ENCODE measurements around the gene NPR3.
"Not testable (repeated sequence)": the region's sequence is repeated elsewhere in the genome, so short reads cannot be mapped to it uniquely, and the experiment has no call there.

NPR3 gene

DNA sequence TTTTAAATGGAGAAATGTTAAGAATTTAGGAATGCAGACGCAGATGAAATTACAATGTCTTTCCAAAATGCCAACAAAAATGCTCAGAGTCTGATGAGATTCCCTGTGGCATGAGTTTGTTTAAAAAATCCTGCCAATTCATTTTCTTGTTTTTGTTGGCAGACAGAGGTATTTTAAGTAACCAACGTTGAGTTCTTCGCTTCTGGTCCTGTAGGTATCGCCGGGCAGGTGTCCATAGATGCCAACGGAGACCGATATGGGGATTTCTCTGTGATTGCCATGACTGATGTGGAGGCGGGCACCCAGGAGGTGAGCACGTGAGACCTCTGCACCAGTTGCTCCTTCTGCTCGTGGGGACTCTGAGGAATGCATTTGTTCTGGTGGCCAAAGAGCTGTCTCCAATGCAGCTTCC lies 69.4 kb downstream of the NPR3 start:
- Histone ChIP-seq H3K4me3 (ENCODE audit: low read depth, low read length) (no peak overlapping the region), H3K4me1 (ENCODE audit: control insufficient read depth, insufficient read depth, low read length, unreplicated experiment) (peaks cover 34% of the 10 kb centered on the region), H3K36me3 (ENCODE audit: insufficient read depth, low read length) (peaks cover 5% of the 10 kb centered on the region; the same call in 1 of the 2 replicates), H3K79me2 (ENCODE audit: control insufficient read depth, insufficient read depth, low read length, unreplicated experiment) (no peaks in the 10 kb centered on the region), H2AFZ (ENCODE audit: low read length, unreplicated experiment) (no peak overlapping the region), H3K27me3 (ENCODE audit: insufficient read depth, low read length) (no peaks in the 10 kb centered on the region), H3K27ac (ENCODE audit: low read depth, low read length) (peak overlapping the region; percentile 62)

DNA sequence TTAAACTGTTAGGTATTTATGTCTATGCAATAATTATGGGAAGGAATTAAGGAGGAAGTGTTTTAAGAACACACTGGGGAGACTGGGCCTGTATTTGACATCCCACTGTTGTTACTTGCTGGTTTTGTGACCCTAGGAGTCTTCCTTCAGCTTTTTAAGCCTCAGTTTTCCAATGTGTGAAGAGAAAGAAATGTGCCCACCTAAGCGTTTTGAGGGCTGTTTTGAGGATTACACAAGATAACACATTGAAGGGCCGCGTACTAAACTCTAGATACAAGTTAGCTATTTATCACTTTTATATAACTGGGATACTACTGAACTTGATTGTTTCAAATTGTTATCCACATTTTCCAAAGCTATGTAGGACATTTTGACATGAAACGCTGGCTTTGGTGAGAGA lies 72.5 kb downstream of the NPR3 start:
- Histone ChIP-seq H3K4me1 (ENCODE audit: control insufficient read depth, insufficient read depth, low read length, unreplicated experiment) (peaks cover 25% of the 10 kb centered on the region), H3K27ac (ENCODE audit: low read depth, low read length) (no peak overlapping the region), H3K4me3 (ENCODE audit: low read depth, low read length) (no peak overlapping the region), H3K36me3 (ENCODE audit: insufficient read depth, low read length) (0 out of 2 replicates have a peak, but pooled peaks cover 7% of the 10 kb centered on the region), H2AFZ (ENCODE audit: low read length, unreplicated experiment) (no peak overlapping the region), H3K27me3 (ENCODE audit: insufficient read depth, low read length) (no peaks in the 10 kb centered on the region), H3K79me2 (ENCODE audit: control insufficient read depth, insufficient read depth, low read length, unreplicated experiment) (no peaks in the 10 kb centered on the region)

DNA sequence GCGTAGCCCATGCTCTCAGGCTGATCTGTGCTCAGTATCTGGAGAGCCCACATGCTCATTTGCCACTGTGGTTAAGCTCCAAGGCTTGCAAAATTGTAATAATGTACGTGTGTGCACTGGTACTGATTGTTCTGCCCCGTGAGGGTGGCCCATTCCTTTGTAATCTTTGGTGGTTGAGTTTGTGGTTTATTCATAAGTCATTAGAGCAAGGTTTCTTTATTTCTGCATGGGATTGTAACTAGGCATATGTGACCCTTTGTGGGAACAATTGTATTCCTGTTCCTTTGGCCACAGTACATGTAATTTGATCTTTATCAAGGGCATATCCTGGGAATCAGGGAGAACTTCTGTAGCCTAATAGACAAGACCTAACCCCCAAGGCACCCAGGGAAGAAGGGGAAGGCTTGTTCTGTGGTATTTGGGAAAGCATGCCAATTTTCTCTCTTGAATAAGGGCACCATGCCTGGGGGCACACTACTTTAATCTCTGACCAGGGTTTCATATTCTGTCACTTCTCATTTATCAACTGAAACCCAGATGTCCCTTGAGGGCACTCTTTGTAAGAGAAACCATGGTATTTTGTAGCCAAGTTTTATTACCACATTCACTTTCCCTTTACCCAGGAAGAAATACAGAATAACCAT lies 74.6 kb downstream of the NPR3 start:
- H3K4me3 ChIP-seq (ENCODE audit: low read depth, low read length): no peak overlapping the region
- H3K27me3 ChIP-seq (ENCODE audit: insufficient read depth, low read length): no peaks in the 10 kb centered on the region
- H3K36me3 ChIP-seq (ENCODE audit: insufficient read depth, low read length): 0 out of 2 replicates have a peak, but pooled peaks cover 7% of the 10 kb centered on the region
- no peaks in the 10 kb centered on the region for H3K79me2 ChIP-seq (ENCODE audit: control insufficient read depth, insufficient read depth, low read length, unreplicated experiment)
- peaks cover 23% of the 10 kb centered on the region for H3K4me1 ChIP-seq (ENCODE audit: control insufficient read depth, insufficient read depth, low read length, unreplicated experiment)
- H2AFZ ChIP-seq (ENCODE audit: low read length, unreplicated experiment): no peak overlapping the region
- H3K27ac ChIP-seq (ENCODE audit: low read depth, low read length): peak overlapping the region; percentile 83

DNA sequence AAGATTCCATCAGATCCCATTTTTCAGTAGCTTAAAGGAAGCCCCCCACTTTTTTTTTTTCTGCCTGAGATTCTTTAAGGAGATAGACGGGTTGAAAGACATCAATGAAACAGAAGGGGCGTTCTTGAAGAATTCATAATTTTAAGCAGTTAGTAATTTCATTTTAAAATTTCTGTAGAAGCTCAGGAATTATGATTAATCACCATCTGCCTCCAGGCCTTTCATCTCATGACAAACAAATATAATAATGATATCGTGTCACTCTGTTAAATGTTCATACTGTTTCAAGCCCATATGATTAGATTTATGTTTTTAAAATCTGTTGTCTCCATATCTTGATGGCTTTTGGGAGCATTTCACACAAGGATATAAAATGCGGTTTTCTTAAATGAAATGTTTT lies 75.2 kb downstream of the NPR3 start:
- peaks cover 26% of the 10 kb centered on the region for H3K4me1 ChIP-seq (ENCODE audit: control insufficient read depth, insufficient read depth, low read length, unreplicated experiment)
- no peaks in the 10 kb centered on the region for H3K27me3 ChIP-seq (ENCODE audit: insufficient read depth, low read length)
- peak overlapping the region; percentile 83 for H3K27ac ChIP-seq (ENCODE audit: low read depth, low read length)
- H3K79me2 ChIP-seq (ENCODE audit: control insufficient read depth, insufficient read depth, low read length, unreplicated experiment): no peaks in the 10 kb centered on the region
- no peak overlapping the region for H3K4me3 ChIP-seq (ENCODE audit: low read depth, low read length)
- 0 out of 2 replicates have a peak, but pooled peaks cover 7% of the 10 kb centered on the region for H3K36me3 ChIP-seq (ENCODE audit: insufficient read depth, low read length)
- H2AFZ ChIP-seq (ENCODE audit: low read length, unreplicated experiment): no peak overlapping the region

DNA sequence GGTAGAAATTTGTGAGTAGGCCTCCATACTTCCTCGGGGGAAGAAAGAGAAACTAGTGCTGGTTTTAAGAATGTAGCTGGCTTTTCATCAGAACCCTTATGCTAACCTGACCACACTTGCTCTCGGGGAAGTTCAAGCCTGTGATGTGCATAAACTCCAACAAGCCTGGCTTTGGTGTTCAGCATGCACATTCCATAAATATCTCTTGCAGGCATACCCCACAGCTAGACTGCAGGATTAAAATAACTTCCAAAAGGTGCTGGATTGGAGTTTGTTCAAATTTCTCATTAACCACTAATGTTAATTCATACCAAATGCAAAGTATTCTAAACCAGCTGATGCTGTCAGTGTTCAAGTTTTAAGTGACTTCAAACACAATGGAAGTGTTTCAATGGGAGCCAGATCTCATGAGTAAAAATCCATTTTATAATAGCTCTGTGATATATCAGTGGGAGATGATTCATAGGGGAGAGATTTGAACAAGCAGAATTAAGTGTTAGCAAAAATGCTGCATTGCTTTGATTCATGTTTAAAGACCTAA lies 79.4 kb downstream of the NPR3 start:
- peaks cover 27% of the 10 kb centered on the region for H3K4me1 ChIP-seq (ENCODE audit: control insufficient read depth, insufficient read depth, low read length, unreplicated experiment)
- no peak overlapping the region for H2AFZ ChIP-seq (ENCODE audit: low read length, unreplicated experiment)
- no peak overlapping the region for H3K4me3 ChIP-seq (ENCODE audit: low read depth, low read length)
- peak overlapping the region; percentile 33 for H3K27ac ChIP-seq (ENCODE audit: low read depth, low read length)
- no peaks in the 10 kb centered on the region for H3K79me2 ChIP-seq (ENCODE audit: control insufficient read depth, insufficient read depth, low read length, unreplicated experiment)
- no peaks in the 10 kb centered on the region for H3K27me3 ChIP-seq (ENCODE audit: insufficient read depth, low read length)
- H3K36me3 ChIP-seq (ENCODE audit: insufficient read depth, low read length): peaks cover 10% of the 10 kb centered on the region; the same call in 1 of the 2 replicates

DNA sequence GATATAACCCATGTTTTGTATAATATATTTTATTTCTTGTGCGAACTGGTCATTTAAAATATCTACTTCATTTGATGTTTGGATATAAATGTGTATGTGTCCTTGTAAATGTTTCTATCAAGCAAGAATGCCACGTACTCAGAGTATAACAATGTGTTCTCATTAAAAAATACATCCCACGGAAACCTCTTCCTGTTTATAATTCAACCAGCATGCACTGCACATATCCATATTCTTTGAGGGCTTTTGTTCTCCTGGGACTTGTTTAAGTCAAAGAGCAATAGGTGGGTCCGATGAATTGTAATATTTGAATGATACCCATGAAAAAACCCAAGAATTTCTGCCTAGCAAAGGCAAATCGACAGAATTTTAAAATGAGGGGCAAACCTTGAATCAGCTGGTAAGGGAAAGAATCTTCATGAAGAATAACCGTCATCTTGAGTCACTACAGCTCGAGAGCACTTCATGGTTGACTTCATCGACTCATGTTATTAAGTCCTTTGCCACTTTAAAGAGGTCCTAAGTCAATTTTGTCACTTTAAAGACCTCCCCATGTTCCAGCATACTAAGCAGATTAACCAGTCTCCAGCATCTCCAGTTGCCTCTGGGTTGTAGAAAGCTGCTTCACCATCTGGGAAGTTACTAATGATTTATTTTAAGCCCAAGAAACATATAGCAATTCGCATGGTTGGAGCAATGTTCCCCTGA lies 80.6 kb downstream of the NPR3 start:
- H3K27me3 ChIP-seq (ENCODE audit: insufficient read depth, low read length): no peaks in the 10 kb centered on the region
- peak overlapping the region; percentile 33 for H3K27ac ChIP-seq (ENCODE audit: low read depth, low read length)
- H2AFZ ChIP-seq (ENCODE audit: low read length, unreplicated experiment): no peak overlapping the region

DNA sequence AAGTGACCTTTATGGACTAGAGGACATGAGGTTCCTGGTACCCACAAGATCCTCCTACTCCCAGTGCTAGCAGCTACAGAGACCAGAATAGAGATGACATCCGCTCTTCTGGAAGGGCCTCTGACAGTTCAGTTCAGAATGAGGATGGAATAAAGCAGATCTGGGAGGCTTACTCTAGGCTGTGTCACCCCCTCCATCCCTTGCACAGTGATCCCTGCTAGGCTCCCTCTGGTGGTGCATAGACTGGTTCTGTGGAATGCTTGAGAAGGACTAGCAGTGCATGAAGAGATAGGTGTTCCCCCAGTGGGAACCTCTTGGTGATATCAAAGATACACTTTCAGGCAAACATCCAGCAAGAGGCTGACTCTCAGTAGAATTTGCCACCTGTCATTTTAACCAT lies 83.0 kb downstream of the NPR3 start:
- Histone ChIP-seq H3K4me3 (ENCODE audit: low read depth, low read length) (no peak overlapping the region), H3K4me1 (ENCODE audit: control insufficient read depth, insufficient read depth, low read length, unreplicated experiment) (peaks cover 19% of the 10 kb centered on the region), H3K27ac (ENCODE audit: low read depth, low read length) (no peak overlapping the region), H2AFZ (ENCODE audit: low read length, unreplicated experiment) (no peak overlapping the region), H3K36me3 (ENCODE audit: insufficient read depth, low read length) (peaks cover 3% of the 10 kb centered on the region; the same call in 1 of the 2 replicates), H3K79me2 (ENCODE audit: control insufficient read depth, insufficient read depth, low read length, unreplicated experiment) (no peaks in the 10 kb centered on the region), H3K27me3 (ENCODE audit: insufficient read depth, low read length) (no peaks in the 10 kb centered on the region)

More for the DNA sequence above, 80.6 kb downstream of the NPR3 start:
- H3K4me3 ChIP-seq (ENCODE audit: low read depth, low read length): no peak overlapping the region
- no peaks in the 10 kb centered on the region for H3K79me2 ChIP-seq (ENCODE audit: control insufficient read depth, insufficient read depth, low read length, unreplicated experiment)
- peaks cover 19% of the 10 kb centered on the region for H3K4me1 ChIP-seq (ENCODE audit: control insufficient read depth, insufficient read depth, low read length, unreplicated experiment)
- H3K36me3 ChIP-seq (ENCODE audit: insufficient read depth, low read length): peaks cover 10% of the 10 kb centered on the region; the same call in 1 of the 2 replicates

DNA sequence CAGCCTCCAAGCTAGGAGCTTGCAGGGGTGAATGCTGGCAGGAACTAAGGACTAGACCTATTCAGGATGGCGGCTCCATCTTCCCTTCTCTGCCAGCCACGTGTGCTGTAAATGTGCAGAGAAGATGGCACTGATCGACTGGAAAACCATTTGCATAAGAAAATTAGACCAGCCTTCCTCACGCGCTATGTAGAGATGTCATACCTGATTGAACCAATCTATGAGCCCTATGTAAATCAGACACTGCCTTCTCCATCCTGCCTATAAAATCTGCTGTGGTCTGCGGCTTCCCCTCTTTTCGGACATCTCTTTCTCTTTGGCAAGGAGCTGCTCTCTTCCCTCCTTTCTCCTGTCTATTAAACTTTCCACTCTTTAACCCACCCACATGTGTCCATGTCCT lies 91.6 kb downstream of the NPR3 start:
- no peak overlapping the region for H3K27ac ChIP-seq (ENCODE audit: low read depth, low read length)

DNA sequence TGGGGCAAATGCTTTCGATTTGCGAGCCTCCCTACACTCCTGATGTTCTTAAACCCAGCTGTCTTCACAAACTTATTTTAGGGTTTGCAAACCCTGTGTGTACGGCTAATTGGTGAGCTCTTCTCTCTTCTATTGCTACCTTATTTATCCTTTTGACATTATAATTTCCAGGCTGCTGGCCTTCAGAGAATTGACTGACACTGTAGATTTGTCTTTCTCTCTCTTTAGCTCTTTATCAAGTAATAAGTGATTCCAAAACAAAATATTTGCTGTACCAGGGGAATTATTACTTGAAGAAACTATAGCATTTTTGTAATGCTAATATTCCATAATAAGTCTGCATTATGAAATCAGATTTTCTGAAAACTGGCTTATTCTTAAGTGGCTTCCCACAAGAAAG lies 92.5 kb downstream of the NPR3 start:
- H3K27me3 ChIP-seq (ENCODE audit: insufficient read depth, low read length): no peaks in the 10 kb centered on the region
- H3K4me1 ChIP-seq (ENCODE audit: control insufficient read depth, insufficient read depth, low read length, unreplicated experiment): peaks cover 12% of the 10 kb centered on the region
- H3K79me2 ChIP-seq (ENCODE audit: control insufficient read depth, insufficient read depth, low read length, unreplicated experiment): no peaks in the 10 kb centered on the region
- peak overlapping the region; percentile 69 for H2AFZ ChIP-seq (ENCODE audit: low read length, unreplicated experiment)
- no peaks in the 10 kb centered on the region for H3K36me3 ChIP-seq (ENCODE audit: insufficient read depth, low read length)
- no peak overlapping the region for H3K4me3 ChIP-seq (ENCODE audit: low read depth, low read length)
- no peak overlapping the region for H3K27ac ChIP-seq (ENCODE audit: low read depth, low read length)

More for the DNA sequence above, 91.6 kb downstream of the NPR3 start:
- no peaks in the 10 kb centered on the region for H3K27me3 ChIP-seq (ENCODE audit: insufficient read depth, low read length)
- peaks cover 12% of the 10 kb centered on the region for H3K4me1 ChIP-seq (ENCODE audit: control insufficient read depth, insufficient read depth, low read length, unreplicated experiment)
- no peak overlapping the region for H2AFZ ChIP-seq (ENCODE audit: low read length, unreplicated experiment)
- H3K79me2 ChIP-seq (ENCODE audit: control insufficient read depth, insufficient read depth, low read length, unreplicated experiment): no peaks in the 10 kb centered on the region
- no peaks in the 10 kb centered on the region for H3K36me3 ChIP-seq (ENCODE audit: insufficient read depth, low read length)
- no peak overlapping the region for H3K4me3 ChIP-seq (ENCODE audit: low read depth, low read length)

DNA sequence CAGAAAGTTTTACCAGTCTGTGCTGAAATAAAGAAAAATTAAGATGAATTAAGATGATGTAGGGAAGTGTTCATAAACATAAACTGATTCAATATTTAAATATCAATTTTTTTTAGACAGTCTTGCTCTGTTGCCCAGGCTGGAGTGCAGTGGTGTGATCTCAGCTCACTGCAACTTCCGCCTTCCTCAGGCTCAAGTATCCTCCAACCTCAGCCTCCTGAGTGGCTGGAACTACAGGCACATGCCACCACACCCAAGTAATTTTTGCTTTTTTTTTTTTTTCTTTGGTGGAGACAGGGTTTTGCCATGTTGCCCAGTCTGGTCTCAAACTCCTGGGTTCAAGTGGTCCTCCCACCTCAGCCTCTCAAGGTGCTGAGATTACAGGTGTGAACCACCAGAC lies 94.3 kb downstream of the NPR3 start:
- H2AFZ ChIP-seq (ENCODE audit: low read length, unreplicated experiment); H3K27me3 ChIP-seq (ENCODE audit: insufficient read depth, low read length); H3K36me3 ChIP-seq (ENCODE audit: insufficient read depth, low read length); H3K4me3 ChIP-seq (ENCODE audit: low read depth, low read length); H3K79me2 ChIP-seq (ENCODE audit: control insufficient read depth, insufficient read depth, low read length, unreplicated experiment): not testable (repeated sequence)
- peaks cover 22% of the 10 kb centered on the region for H3K4me1 ChIP-seq (ENCODE audit: control insufficient read depth, insufficient read depth, low read length, unreplicated experiment)
- H3K27ac ChIP-seq (ENCODE audit: low read depth, low read length): peak overlapping the region; percentile 96
